ENCODE results near the gene PRICKLE1.

PRICKLE1 gene

GRCh38 chr12:42463671-42464070, 125.9 kb downstream of the PRICKLE1 start:
- H3F3A ChIP-seq (ENCODE audit: insufficient read depth, low read length) = 0 out of 2 replicates have a peak, but pooled peaks cover 4% of the 10 kb centered on the region
- peaks cover 34% of the 10 kb centered on the region for H3K4me1 ChIP-seq (ENCODE audit: insufficient read depth, low read length, severe bottlenecking)
- no peaks in the 10 kb centered on the region for H4K20me1 ChIP-seq (ENCODE audit: insufficient read depth, low read length)
- no peak for TF ChIP-seq EZH2 (IDR thresholded peaks at IDR 0.05; ENCODE audit: borderline replicate concordance, low read length)
- no peak for TF ChIP-seq CTCF (IDR thresholded peaks at IDR 0.05; ENCODE audit: low read length)
- H3K27ac ChIP-seq (ENCODE audit: low read depth, low read length, poor library complexity, severe bottlenecking) = no peak overlapping the region
- no peak overlapping the region for H3K9ac ChIP-seq (ENCODE audit: low read length)
- H2AFZ ChIP-seq (ENCODE audit: low read length) = no peak overlapping the region
- H3K4me3 ChIP-seq (ENCODE audit: low read depth, low read length, poor library complexity, severe bottlenecking) = no peak overlapping the region
- no peak overlapping the region for H3K4me2 ChIP-seq (ENCODE audit: low read length)
- H3K36me3 ChIP-seq (ENCODE audit: insufficient read depth, low read length) = peaks cover 24% of the 10 kb centered on the region
- H3K27me3 ChIP-seq (ENCODE audit: insufficient read depth, low read length) = no peaks in the 10 kb centered on the region
- H3K9me3 ChIP-seq (ENCODE audit: low read length) = no peaks in the 10 kb centered on the region
- H3K9me2 ChIP-seq (ENCODE audit: low read depth, low read length) = no peaks in the 10 kb centered on the region
- H3K79me2 ChIP-seq (ENCODE audit: insufficient read depth, low read length) = no peaks in the 10 kb centered on the region

- Histone ChIP-seq H3K9me3 (ENCODE audit: low read length) (no peaks in the 10 kb centered on the region), H3K27me3 (ENCODE audit: insufficient read depth, low read length) (no peaks in the 10 kb centered on the region), H3K27ac (ENCODE audit: low read depth, low read length, poor library complexity, severe bottlenecking) (no peak overlapping the region), H3K79me2 (ENCODE audit: insufficient read depth, low read length) (no peaks in the 10 kb centered on the region), H3K9me2 (ENCODE audit: low read depth, low read length) (no peaks in the 10 kb centered on the region), H2AFZ (ENCODE audit: low read length) (no peak overlapping the region), H3K4me3 (ENCODE audit: low read depth, low read length, poor library complexity, severe bottlenecking) (no peak overlapping the region), H3F3A (ENCODE audit: insufficient read depth, low read length) (no peaks in the 10 kb centered on the region), H3K9ac (ENCODE audit: low read length) (no peak overlapping the region), H3K36me3 (ENCODE audit: insufficient read depth, low read length) (peaks cover 24% of the 10 kb centered on the region), H4K20me1 (ENCODE audit: insufficient read depth, low read length) (no peaks in the 10 kb centered on the region), H3K4me1 (ENCODE audit: insufficient read depth, low read length, severe bottlenecking) (peaks cover 34% of the 10 kb centered on the region), H3K4me2 (ENCODE audit: low read length) (no peak overlapping the region)
- TF ChIP-seq EZH2 (IDR thresholded peaks at IDR 0.05; ENCODE audit: borderline replicate concordance, low read length) (no peak), CTCF (IDR thresholded peaks at IDR 0.05; ENCODE audit: low read length) (no peak)
Measured at GRCh38 chr12:42462486-42462885, 127.1 kb downstream of the PRICKLE1 start.

- H3K9ac ChIP-seq (ENCODE audit: low read length) = no peak overlapping the region
- H3K27ac ChIP-seq (ENCODE audit: low read depth, low read length, poor library complexity, severe bottlenecking) = no peak overlapping the region
Measured at GRCh38 chr12:42459336-42459847, 130.2 kb downstream of the PRICKLE1 start.

More at GRCh38 chr12:42459336-42459847, 130.2 kb downstream of the PRICKLE1 start:
- Histone ChIP-seq H3F3A (ENCODE audit: insufficient read depth, low read length) (no peaks in the 10 kb centered on the region), H4K20me1 (ENCODE audit: insufficient read depth, low read length) (no peaks in the 10 kb centered on the region), H3K36me3 (ENCODE audit: insufficient read depth, low read length) (peaks cover 13% of the 10 kb centered on the region), H3K9me2 (ENCODE audit: low read depth, low read length) (no peaks in the 10 kb centered on the region), H2AFZ (ENCODE audit: low read length) (no peak overlapping the region), H3K4me2 (ENCODE audit: low read length) (no peak overlapping the region), H3K4me3 (ENCODE audit: low read depth, low read length, poor library complexity, severe bottlenecking) (no peak overlapping the region), H3K4me1 (ENCODE audit: insufficient read depth, low read length, severe bottlenecking) (peaks cover 30% of the 10 kb centered on the region), H3K79me2 (ENCODE audit: insufficient read depth, low read length) (no peaks in the 10 kb centered on the region), H3K27me3 (ENCODE audit: insufficient read depth, low read length) (no peaks in the 10 kb centered on the region), H3K9me3 (ENCODE audit: low read length) (no peaks in the 10 kb centered on the region)
- TF ChIP-seq EZH2 (IDR thresholded peaks at IDR 0.05; ENCODE audit: borderline replicate concordance, low read length) (no peak), CTCF (IDR thresholded peaks at IDR 0.05; ENCODE audit: low read length) (no peak)

Measured in OCI-LY1 (cell line).